HepG2 (cell line): Measurements from ENCODE around the gene LRBA. TPM values are rescaled to one million over a fixed set of nuclear protein-coding genes. Genes with fewer than 3 reads are reported as not detected.

Source experiments
- ATAC-seq: fragments of 200-7000 bp; cut with Tn5 transposase; 3 replicates; pipeline ENCODE4 v1.9.1; 2020; ENCODE audit warnings: mild to moderate bottlenecking, moderate library complexity
- BruUV-seq: library from RNA; stranded (reverse); fragments of 400-500 nt; replicated peaks from 2 replicates; lab custom pipeline; 2021; lab: Mats Ljungman, UMichigan
- CTCF ChIA-PET: fragments of 300-600 bp; formaldehyde crosslinking; extraction: SDS; loops from one replicate; lab custom pipeline; 2021; ENCODE audit warnings: low total read pairs, inconsistent platforms, low intra/inter-chr PET ratio; lab: Yijun Ruan, JAX
- POLR2A ChIA-PET: fragments of 350-600 bp; sonication (Branson Sonifier 250); formaldehyde crosslinking; loops from one replicate; lab custom pipeline; 2020; ENCODE audit warnings: antibody characterized with exemption, inconsistent platforms; lab: Yijun Ruan, JAX
- DNase-seq: peaks from one replicate; pipeline ENCODE4 v3.0.0-alpha.2; 2015; ENCODE audit warnings: low spot score
- FAIRE-seq: peaks from 3 replicates; lab custom pipeline; 2011; peaks lifted over from hg19 to GRCh38; lab: Jason Lieb, UNC
- H2AFZ ChIP-seq: one replicate; pipeline ENCODE4 v1.6.1; 2011; ENCODE audit warnings: low read length, inconsistent platforms
- H3K27ac ChIP-seq: fragments of 300-600 bp; 3 replicates; pipeline ENCODE4 v1.8.0; 2011; ENCODE audit warnings: mixed run types, mild to moderate bottlenecking, mixed read lengths, low read length, inconsistent platforms; ENCODE audit not compliant: insufficient read depth; ENCODE audit errors: extremely low read length
- H3K27me3 ChIP-seq, 2 experiments: fragments of 200-600 bp in 1 of 2; 2 replicates in 1 of 2; 3 replicates in 1 of 2; pipeline versions ENCODE4 v1.6.0 to v1.8.0; 2011; ENCODE audit warnings: low read length in 2 of 2, mild to moderate bottlenecking in 2 of 2, moderate library complexity in 2 of 2, inconsistent platforms in 1 of 2; ENCODE audit not compliant: insufficient read depth in 2 of 2, control insufficient read depth in 1 of 2
- H3K36me3 ChIP-seq, 2 experiments: fragments of 200-600 bp in 1 of 2; replicated peaks in 1 of 2; 2 replicates in 1 of 2; 3 replicates in 1 of 2; pipeline versions ENCODE4 v1.5.1 to v1.8.0; 2011; ENCODE audit warnings: low read length in 2 of 2, inconsistent platforms in 1 of 2; ENCODE audit not compliant: insufficient read depth in 2 of 2, control insufficient read depth in 1 of 2
- H3K4me1 ChIP-seq: 2 replicates; pipeline ENCODE4 v1.5.1; 2012; ENCODE audit warnings: low read length, inconsistent platforms; ENCODE audit not compliant: insufficient read depth
- H3K4me2 ChIP-seq: 2 replicates; pipeline ENCODE4 v1.6.0; 2011; ENCODE audit warnings: low read depth, low read length, inconsistent platforms
- H3K4me3 ChIP-seq, 3 experiments: fragments of 200-600 bp in 1 of 3; sonication (generic), shearing (Covaris generic) in 1 of 3; replicated peaks in 1 of 3; 2 replicates each; pipeline ENCODE4 v1.5.1; 2011 to 2016; ENCODE audit warnings: low read length in 3 of 3, inconsistent platforms in 2 of 3, low read depth in 2 of 3, mild to moderate bottlenecking in 2 of 3, control low read depth in 1 of 3, mixed read lengths in 1 of 3; ENCODE audit not compliant: insufficient read depth in 1 of 3
- H3K79me2 ChIP-seq: one replicate; pipeline ENCODE4 v1.6.1; 2011; ENCODE audit warnings: low read length, inconsistent platforms; ENCODE audit not compliant: insufficient read depth
- H3K9ac ChIP-seq: 2 replicates; pipeline ENCODE4 v1.6.0; 2011; ENCODE audit warnings: mild to moderate bottlenecking, low read depth, low read length, inconsistent platforms; ENCODE audit not compliant: insufficient read depth
- H3K9me3 ChIP-seq: 2 replicates; pipeline ENCODE4 v1.5.1; 2012; ENCODE audit warnings: mild to moderate bottlenecking, low read length
- H4K20me1 ChIP-seq: 2 replicates; pipeline ENCODE4 v1.6.0; 2011; ENCODE audit warnings: inconsistent platforms, mild to moderate bottlenecking, low read length, moderate library complexity; ENCODE audit not compliant: insufficient read depth
- CEBPG ChIP-seq: IDR thresholded peaks from 2 replicates; pipeline ENCODE4 v1.6.1; 2016
- CREB1 ChIP-seq, 2 experiments: fragments of 450-650 bp in 1 of 2; IDR thresholded peaks; 2 replicates each; pipeline ENCODE4 v1.6.1; 2016 to 2017; ENCODE audit warnings: control low read depth in 1 of 2, mild to moderate bottlenecking in 1 of 2, missing compliant biosample characterization in 1 of 2, missing genetic modification characterization in 1 of 2
- DBP ChIP-seq: sonication (generic); formaldehyde crosslinking; IDR thresholded peaks from 2 replicates; pipeline ENCODE4 v1.4.0; 2020; ENCODE audit warnings: missing genetic modification reagents; ENCODE audit errors: not compliant biosample characterization
- ETV5 ChIP-seq: IDR thresholded peaks from 2 replicates; pipeline ENCODE4 v1.6.1; 2018; ENCODE audit warnings: missing biosample characterization, missing genetic modification reagents, inconsistent platforms, borderline replicate concordance
- GATAD1 ChIP-seq: IDR thresholded peaks from 2 replicates; pipeline ENCODE4 v1.6.1; 2016; ENCODE audit warnings: missing genetic modification reagents, missing compliant biosample characterization
- IKZF5 ChIP-seq: IDR thresholded peaks from 2 replicates; pipeline ENCODE4 v1.6.1; 2018; ENCODE audit warnings: missing genetic modification reagents, mild to moderate bottlenecking, missing compliant biosample characterization
- JARID2 ChIP-seq: sonication (generic); formaldehyde crosslinking; IDR thresholded peaks from 2 replicates; pipeline ENCODE4 v1.8.1; 2023; ENCODE audit warnings: missing genetic modification reagents, inconsistent platforms; ENCODE audit not compliant: insufficient replicate concordance
- KLF6 ChIP-seq: IDR thresholded peaks from 2 replicates; pipeline ENCODE4 v1.8.0; 2016; ENCODE audit warnings: missing biosample characterization, missing genetic modification reagents
- MATR3 ChIP-seq: sonication (generic); formaldehyde crosslinking; IDR thresholded peaks from 2 replicates; pipeline ENCODE4 v1.4.0; 2020; ENCODE audit warnings: missing genetic modification reagents
- NPAS2 ChIP-seq: sonication (generic); formaldehyde crosslinking; IDR thresholded peaks from 2 replicates; pipeline ENCODE4 v1.8.0; 2022; ENCODE audit warnings: mild to moderate bottlenecking, missing genetic modification reagents, borderline replicate concordance
- RFX3 ChIP-seq: IDR thresholded peaks from 2 replicates; pipeline ENCODE4 v1.6.1; 2016; ENCODE audit warnings: missing biosample characterization, missing genetic modification reagents
- SIN3A ChIP-seq: IDR thresholded peaks from 2 replicates; pipeline ENCODE4 v1.6.1; 2011; ENCODE audit warnings: low read depth, mild to moderate bottlenecking, control low read depth, low read length, borderline replicate concordance
- TAF15 ChIP-seq: fragments of 200-400 bp; formaldehyde crosslinking; IDR thresholded peaks from one replicate; pipeline ENCODE4 v1.6.1; 2018; ENCODE audit warnings: mild to moderate bottlenecking, low read depth, low read length; ENCODE audit not compliant: poor library complexity, severe bottlenecking
- ZBTB39 ChIP-seq: sonication (generic); formaldehyde crosslinking; IDR thresholded peaks from 2 replicates; pipeline ENCODE4 v1.5.0; 2020; ENCODE audit warnings: missing genetic modification reagents
- ZNF253 ChIP-seq: sonication (generic); formaldehyde crosslinking; IDR thresholded peaks from 2 replicates; pipeline ENCODE4 v1.8.0; 2022; ENCODE audit warnings: mild to moderate bottlenecking, missing genetic modification reagents, borderline replicate concordance
- ZNF615 ChIP-seq: sonication (generic); formaldehyde crosslinking; IDR thresholded peaks from 2 replicates; pipeline ENCODE4 v1.5.0; 2020; ENCODE audit warnings: mild to moderate bottlenecking, missing genetic modification reagents, borderline replicate concordance
- WGBS: methylation state at CpG from one replicate; pipeline ENCODE4 v1.1.6; 2017; ENCODE audit warnings: low lambda C conversion rate; 5-methylcytosine and 5-hydroxymethylcytosine counted together
- in situ Hi-C: cut with HindIII; loops from 2 replicates; pipeline ENCODE4 v1.10.0; 2017; ENCODE audit warnings: low pct_unique_long_range_greater_than_20kb; ENCODE audit not compliant: extremely low pct_ligation_motif_present
- intact Hi-C: fragments of 100-400 bp; cut with micrococcal nuclease; formaldehyde crosslinking; loops from one replicate; pipeline ENCODE4 v1.10.0; 2022; ENCODE audit not compliant: unreplicated experiment
- polyA plus RNA-seq, 8 experiments: library from polyadenylated mRNA; depleted of rRNA in 3 of 8; stranded (reverse) in 7 of 8; unstranded in 1 of 8; fragments of >200 nt; fragmentation: Illumina TruSeq in 4 of 8; extraction: Trizol in 4 of 8; gene quantifications; 2 replicates each; pipeline versions ENCODE4 v1.2.1 to v1.2.3, GENCODE V29; 2011 to 2016; ENCODE audit warnings: low read depth in 4 of 8, missing spikeins in 1 of 8, mixed read lengths in 1 of 8; ENCODE audit not compliant: insufficient read depth in 1 of 8
- total RNA-seq, 5 experiments: library from RNA; depleted of rRNA; stranded (reverse); fragments of >200 nt; fragmentation: Illumina TruSeq; extraction: Trizol; gene quantifications; 2 replicates each; pipeline ENCODE4 v1.2.3, GENCODE V29; 2016; ENCODE audit warnings: low read depth in 1 of 5
- TF ChIP-seq, protein P1 (sequence below): fragments of 450-650 bp; IDR thresholded peaks from 2 replicates; pipeline ENCODE4 v1.6.1; 2017; ENCODE audit warnings: mild to moderate bottlenecking

Gene LRBA
- total and polyA plus RNA-seq, 2 of the 13 experiments (the other 11 are each of a cell fraction or from before 2014, with no cell fraction given): 21.0 to 37.2 TPM

DNA sequence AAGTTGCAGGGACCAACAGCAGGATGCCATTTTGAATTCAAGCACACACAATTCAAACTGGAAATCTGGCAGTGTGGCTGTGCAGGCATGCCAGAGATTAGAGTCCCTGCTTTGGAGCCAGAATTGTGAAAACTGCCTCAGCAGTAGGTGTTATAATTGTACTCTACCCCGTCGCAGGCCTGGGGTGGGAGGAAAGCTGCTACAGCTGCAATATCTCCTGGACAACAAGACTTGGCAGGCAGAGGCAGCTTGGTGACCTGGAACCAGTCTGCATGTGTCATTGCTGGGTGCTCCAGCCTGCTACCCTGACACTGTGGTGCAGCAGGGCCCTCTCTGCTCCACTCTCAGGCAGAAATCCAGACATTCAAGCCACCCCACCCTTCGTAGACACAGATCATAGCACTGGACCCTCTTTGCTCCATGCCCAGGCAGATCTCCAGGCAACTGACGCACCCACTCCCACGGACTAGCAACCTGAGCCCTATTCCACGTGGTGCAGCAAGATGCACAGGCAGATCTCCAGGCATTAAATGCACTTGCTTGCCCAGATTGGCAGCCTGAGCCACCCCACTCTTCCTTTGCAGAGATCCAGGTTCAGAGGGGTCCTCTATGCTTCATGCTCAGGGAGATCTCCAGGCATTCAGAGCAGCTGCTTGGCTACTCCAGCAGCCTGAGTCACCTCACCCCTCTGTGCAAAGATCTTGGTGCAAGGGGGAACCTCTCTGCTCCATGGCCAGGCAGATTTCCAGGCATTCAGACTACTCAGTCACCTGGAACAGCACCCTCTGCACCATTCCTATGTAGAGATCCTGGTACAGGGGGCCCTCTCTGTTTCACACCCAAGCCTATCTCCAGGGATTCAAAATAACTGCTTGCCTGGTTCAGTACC lies 140.5 kb downstream of the LRBA start:
- Histone ChIP-seq H4K20me1 (no peaks in the 10 kb centered on the region), H3K79me2 (peaks cover 5% of the 10 kb centered on the region), H3K9me3 (no peaks in the 10 kb centered on the region), H3K27ac (no peak overlapping the region), H3K4me1 (no peaks in the 10 kb centered on the region), H3K9ac (no peak overlapping the region), H3K4me2 (no peak overlapping the region), H3K27me3 (no peaks in the 10 kb centered on the region), H3K4me3 (no peak overlapping the region), H2AFZ (no peak overlapping the region), H3K36me3 (peaks cover 0 to 3% of the 10 kb centered on the region in 2 experiments; a peak in 1 of 5 replicates)
- WGBS: no CpG with 5 or more reads among the region's 6 CpGs
- DNase-seq: no peak
- no peak; the same call in 2 of the 3 replicates for ATAC-seq
- ChIA-PET CTCF (no interaction called here), POLR2A (no interaction called here)
- BruUV-seq: no TSS peak
- intact Hi-C loops: no loop called here
- in situ Hi-C loops: loop anchor here (25.0 kb wide), 1 partner anchor 887 kb away; no protein-coding TSS in a partner anchor
- FAIRE-seq: no peak
- TF ChIP-seq JARID2 (CRISPR knock-in tag) (no peak), NPAS2 (CRISPR knock-in tag) (no peak), DBP (CRISPR knock-in tag) (no peak), CEBPG (CRISPR knock-in tag) (no peak), ZNF615 (CRISPR knock-in tag) (no peak), MATR3 (CRISPR knock-in tag) (no peak), ZNF253 (no peak), TAF15 (no peak), ETV5 (CRISPR knock-in tag) (no peak), ZBTB39 (CRISPR knock-in tag) (no peak), GATAD1 (CRISPR knock-in tag) (no peak), RFX3 (no peak), CREB1 (IDR thresholded peaks at IDR 0.05) (no peak), CREB1 (CRISPR knock-in tag; IDR thresholded peaks at IDR 0.05) (no peak), KLF6 (CRISPR knock-in tag) (no peak), IKZF5 (CRISPR knock-in tag) (no peak), SIN3A (no peak)
- TF ChIP-seq, protein P1, sequence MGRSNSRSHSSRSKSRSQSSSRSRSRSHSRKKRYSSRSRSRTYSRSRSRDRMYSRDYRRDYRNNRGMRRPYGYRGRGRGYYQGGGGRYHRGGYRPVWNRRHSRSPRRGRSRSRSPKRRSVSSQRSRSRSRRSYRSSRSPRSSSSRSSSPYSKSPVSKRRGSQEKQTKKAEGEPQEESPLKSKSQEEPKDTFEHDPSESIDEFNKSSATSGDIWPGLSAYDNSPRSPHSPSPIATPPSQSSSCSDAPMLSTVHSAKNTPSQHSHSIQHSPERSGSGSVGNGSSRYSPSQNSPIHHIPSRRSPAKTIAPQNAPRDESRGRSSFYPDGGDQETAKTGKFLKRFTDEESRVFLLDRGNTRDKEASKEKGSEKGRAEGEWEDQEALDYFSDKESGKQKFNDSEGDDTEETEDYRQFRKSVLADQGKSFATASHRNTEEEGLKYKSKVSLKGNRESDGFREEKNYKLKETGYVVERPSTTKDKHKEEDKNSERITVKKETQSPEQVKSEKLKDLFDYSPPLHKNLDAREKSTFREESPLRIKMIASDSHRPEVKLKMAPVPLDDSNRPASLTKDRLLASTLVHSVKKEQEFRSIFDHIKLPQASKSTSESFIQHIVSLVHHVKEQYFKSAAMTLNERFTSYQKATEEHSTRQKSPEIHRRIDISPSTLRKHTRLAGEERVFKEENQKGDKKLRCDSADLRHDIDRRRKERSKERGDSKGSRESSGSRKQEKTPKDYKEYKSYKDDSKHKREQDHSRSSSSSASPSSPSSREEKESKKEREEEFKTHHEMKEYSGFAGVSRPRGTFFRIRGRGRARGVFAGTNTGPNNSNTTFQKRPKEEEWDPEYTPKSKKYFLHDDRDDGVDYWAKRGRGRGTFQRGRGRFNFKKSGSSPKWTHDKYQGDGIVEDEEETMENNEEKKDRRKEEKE: no peak
